GM12865 (cell line): Measurements from ENCODE around the gene DGKI.

ENCODE experiments used
- DNase-seq: peaks from one replicate; pipeline ENCODE4 v3.0.0; 2010; ENCODE audit warnings: low read depth
- H3K4me3 ChIP-seq: 2 replicates; pipeline ENCODE4 v1.5.1; 2011; ENCODE audit warnings: mild to moderate bottlenecking, low read depth, low read length, control low read depth
- TF ChIP-seq, protein P1 (sequence below): IDR thresholded peaks from 2 replicates; pipeline ENCODE4 v1.5.1; 2011; ENCODE audit warnings: low read length, control low read depth, low read depth, inconsistent platforms; ENCODE audit not compliant: insufficient read depth; ENCODE audit errors: missing control alignments

Gene DGKI

DNA sequence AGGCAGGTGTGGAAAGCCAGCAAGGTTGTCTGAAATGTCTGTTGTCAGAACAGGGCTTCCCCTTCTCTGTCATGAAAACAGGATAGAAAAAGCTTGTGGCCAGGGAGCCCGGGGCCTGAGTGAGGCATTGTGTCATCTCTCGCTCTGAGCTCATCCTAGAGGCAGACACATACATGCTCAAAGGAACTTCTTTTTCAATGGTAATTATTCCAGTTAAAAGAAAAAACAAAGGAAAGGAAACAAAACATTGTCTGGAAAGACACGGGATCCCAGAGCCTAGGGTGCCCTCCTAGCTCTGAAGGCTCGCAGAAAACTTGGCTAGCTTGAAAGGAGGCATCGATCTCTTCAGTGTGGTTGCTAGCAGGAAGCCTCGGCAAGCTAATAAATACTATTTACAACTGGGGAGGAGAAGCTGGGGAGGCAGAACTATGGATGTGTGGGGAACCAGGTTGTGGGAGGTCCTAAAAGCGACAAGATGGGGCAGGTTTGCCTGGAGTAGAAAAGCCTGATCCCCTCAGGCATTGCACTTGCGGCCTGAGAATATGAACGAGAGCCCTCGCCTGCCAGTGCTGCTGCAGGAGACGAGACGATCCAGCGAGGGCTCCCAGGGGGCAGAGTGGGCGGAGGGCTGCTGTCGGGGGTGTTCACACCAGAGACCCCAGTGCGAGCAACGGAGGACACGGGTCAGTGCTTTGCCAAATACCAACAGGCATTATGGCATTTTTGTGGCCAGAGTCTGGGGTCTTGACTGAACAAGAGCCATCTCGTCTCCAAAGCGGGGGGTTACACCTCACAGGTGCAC is 32.8 kb upstream of the DGKI start:
- TF ChIP-seq, protein P1, sequence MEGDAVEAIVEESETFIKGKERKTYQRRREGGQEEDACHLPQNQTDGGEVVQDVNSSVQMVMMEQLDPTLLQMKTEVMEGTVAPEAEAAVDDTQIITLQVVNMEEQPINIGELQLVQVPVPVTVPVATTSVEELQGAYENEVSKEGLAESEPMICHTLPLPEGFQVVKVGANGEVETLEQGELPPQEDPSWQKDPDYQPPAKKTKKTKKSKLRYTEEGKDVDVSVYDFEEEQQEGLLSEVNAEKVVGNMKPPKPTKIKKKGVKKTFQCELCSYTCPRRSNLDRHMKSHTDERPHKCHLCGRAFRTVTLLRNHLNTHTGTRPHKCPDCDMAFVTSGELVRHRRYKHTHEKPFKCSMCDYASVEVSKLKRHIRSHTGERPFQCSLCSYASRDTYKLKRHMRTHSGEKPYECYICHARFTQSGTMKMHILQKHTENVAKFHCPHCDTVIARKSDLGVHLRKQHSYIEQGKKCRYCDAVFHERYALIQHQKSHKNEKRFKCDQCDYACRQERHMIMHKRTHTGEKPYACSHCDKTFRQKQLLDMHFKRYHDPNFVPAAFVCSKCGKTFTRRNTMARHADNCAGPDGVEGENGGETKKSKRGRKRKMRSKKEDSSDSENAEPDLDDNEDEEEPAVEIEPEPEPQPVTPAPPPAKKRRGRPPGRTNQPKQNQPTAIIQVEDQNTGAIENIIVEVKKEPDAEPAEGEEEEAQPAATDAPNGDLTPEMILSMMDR: no peak
- DNase-seq: peak; percentile 58
- H3K4me3 ChIP-seq: no peak overlapping the region

DNA sequence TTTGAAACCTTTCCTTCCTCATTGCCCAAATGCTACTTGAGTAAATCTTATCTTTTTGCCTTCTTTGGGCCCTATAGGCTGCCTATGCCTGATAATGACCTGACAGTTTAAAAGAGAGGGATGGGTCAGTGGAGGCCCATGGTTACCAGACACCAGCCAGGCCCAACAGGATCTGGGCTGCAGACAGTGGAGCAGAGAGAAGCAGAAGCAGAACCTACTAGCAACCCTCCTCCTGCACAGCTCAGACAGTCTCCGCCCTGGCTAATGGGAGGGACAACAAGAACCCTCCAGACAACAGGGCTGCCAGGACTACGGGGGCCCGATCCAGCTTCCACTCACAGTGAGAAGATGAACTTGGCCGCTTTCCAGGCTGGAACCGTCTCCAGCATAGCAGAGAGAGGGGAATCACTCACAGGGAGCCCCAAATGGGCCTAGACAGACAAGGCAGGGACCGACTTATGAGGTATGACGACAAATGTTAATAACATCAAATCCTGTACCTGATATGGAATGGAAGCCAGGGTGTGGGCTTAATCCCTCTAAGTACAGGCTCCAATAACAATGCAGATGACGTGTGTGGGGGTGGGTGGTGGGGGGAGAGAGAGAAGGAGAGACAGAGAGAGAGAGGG is 31.7 kb upstream of the DGKI start:
- no peak overlapping the region for H3K4me3 ChIP-seq
- no peak for DNase-seq
- TF ChIP-seq, protein P1: no peak

DNA sequence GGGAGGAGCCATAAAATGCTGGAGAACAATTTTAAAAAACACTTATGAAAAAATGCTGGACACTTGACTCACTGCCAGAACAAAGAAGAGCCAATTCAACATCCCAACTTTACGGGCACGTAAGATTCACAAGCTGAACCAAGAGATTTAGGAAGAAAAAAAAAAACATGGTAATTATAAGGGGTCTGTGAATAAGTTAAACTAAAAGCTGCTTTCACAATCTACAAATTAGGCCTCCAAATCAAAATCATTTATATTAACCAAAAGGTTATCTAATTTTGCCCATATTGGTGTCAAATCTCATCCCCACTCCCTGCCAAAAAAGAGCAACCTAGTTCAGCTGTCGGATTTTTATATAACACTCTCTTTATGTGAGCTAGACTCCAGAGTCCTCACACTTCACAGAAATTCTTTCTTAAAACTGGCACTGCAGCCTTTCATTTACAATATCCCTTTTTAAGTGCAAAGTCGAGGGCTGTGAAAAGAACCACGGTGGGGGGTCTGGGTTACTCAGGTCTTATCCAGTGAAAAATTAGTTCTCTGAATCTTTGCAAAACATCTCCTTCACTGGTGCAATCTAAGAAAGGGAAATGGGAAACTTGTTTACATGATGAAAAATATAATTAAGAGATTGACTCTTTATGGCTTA is 30.4 kb upstream of the DGKI start:
- TF ChIP-seq, protein P1: no peak
- no peak for DNase-seq
- H3K4me3 ChIP-seq: no peak overlapping the region

DNA sequence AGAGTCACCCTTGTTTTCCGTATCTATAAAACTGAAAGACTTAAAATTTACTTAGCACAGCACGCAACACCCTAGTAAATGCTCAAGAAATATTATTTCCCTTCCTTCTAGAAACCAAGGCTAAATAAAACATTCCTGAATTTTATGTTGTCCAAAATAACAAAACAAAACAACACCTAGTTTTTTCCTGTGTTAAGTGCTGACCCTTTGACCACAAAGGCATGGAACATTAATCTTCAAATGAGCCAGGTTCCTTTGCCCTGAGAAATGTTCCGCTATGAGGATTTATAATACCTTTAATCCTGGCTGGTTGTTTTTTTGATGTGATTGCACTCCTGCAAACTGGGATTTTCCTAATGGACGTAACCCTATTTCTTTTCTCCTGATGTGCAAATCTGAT is 29.0 kb upstream of the DGKI start:
- no peak overlapping the region for H3K4me3 ChIP-seq
- TF ChIP-seq, protein P1: no peak
- no peak for DNase-seq

DNA sequence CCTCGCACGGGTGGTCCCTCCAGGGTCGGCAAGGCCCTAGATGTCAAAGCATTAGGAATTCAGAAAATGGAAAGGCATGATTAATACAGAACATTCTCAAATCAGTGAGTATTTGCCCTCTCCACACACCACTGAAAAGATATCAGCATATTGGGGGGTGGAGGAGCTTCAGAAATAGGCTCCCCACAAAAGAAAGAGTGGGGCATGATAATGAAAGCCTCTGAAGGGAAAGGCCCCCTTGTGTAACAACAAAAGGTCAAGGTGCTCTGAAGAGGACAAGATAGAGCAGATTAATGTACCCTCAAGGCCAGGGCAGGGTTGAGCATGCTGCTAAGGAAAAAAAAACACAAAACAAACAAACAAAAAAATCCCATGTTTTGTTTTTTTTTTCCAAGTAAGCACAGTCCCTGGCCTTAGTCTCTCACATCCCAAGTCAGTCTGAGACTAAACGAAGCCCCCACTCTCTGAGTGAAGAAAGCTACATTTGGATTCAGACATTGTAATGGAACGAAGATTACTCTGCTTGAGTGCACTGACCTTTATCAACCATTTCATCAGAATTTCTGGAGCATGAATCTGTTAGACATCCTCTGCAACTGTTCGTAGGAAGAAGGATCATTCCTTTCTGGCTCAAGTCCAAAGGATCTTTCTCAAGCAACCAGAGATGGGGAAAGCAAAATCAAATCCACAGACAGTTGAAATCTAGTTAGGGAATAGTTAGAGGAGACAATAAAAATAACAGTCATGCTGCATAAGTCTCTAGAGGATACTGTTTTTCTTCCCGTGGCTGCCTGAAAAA is 27.4 kb upstream of the DGKI start:
- DNase-seq: no peak
- TF ChIP-seq, protein P1: no peak
- no peak overlapping the region for H3K4me3 ChIP-seq

DNA sequence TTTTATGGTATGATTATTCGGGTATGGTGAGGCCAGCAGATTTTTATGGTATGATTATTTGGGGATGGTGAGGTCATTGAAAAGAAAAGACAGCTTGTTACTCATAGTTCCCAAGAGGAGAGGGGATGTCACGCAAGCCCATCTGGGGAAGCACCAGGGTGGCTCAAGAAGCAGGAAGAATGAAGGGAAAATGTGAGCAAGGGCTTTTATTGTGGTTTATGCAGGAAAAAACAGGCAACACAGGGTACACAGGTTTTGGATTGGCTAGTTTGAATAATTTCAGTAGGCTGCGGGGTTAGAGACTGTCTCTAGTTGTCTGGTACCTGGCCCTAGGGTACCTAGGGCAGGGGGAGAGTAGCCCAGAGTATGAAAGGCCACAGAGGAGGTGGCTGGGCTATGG is 26.8 kb upstream of the DGKI start:
- no peak overlapping the region for H3K4me3 ChIP-seq
- TF ChIP-seq, protein P1: no peak
- DNase-seq: peak; percentile 45
